ENCODE results near the gene EYS. TPM values are rescaled to one million over a fixed set of nuclear protein-coding genes. Genes with fewer than 3 reads are reported as not detected.
"Not testable (repeated sequence)": the region's sequence is repeated elsewhere in the genome, so short reads cannot be mapped to it uniquely, and the experiment has no call there.

The EYS gene
- total RNA-seq, 1 experiment from 2014 or later = not detected

DNA sequence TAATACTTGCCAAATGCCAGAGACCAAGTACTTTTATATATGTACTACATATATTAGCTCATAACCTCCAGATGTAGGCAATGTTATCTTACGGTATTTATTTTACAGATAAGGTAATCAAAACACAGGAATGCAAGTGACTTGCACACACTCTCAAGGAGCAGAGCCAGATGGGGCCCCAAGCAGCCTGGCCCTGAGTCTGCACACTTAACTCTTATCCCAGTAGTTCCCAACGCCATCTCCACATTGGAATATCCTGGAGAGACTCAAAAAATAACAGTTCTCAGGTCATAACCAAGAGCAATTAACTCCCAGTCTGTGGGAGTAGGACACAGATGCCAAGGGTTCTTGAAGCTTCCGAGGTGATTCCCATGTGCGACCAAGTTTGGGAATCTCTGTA is 1672.7 kb downstream of the EYS start (continued):
- TF ChIP-seq CBX3 (IDR thresholded peaks at IDR 0.05; ENCODE audit: low read depth) = no peak
- TF ChIP-seq ZNF274 (IDR thresholded peaks at IDR 0.05; ENCODE audit: low read depth, low read length) = no peak

DNA sequence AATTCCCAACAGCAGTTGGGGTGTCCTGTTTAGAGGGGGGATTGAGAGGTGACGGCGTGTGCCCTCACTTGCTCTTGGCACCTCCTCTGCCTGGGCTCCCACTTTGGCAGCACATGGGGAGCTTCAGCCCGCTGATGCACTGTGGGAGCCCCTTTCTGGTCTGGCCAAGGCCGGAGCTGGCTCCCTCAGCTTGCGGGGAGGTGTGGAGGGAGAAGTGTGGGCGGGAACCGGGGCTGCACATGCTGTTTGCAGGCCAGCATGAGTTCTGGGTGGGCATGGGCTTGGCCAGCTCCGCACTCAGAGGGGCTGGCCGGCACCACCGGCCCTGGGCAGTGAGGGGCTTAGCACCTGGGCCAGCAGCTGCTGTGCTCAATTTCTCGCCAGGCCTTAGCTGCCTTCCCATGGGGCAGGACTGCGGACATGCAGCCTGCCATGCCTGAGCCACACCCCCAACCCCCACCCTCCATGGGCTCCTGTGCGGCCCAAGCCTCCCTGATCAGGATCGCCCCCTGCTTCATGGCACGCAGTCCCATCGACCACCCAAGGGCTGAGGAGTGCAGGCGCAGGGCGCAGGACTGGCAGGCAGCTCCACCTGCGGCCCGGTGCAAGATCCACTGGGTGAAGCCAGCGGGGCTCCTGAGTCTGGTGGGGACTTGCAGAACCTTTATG is 1675.9 kb downstream of the EYS start:
- RAD21 ChIA-PET (ENCODE audit: low non-redundant PET in 1 of 2, low total read pairs in 2 of 2, uncharacterized antibody in 2 of 2, unreplicated experiment in 2 of 2); DNase-seq (ENCODE audit: low read depth, low spot score); CTCF ChIA-PET; H3K9me2 ChIP-seq (ENCODE audit: insufficient read depth); H3K4me3 ChIP-seq (replicated peaks in 1 of 2; ENCODE audit: low read depth in 1 of 2, low read length in 2 of 2); H3K9me3 ChIP-seq (ENCODE audit: control insufficient read depth in 1 of 2, insufficient read depth in 1 of 2, low read depth in 1 of 2, low read length in 2 of 2); intact Hi-C loops (cut with micrococcal nuclease); H3K79me2 ChIP-seq (ENCODE audit: insufficient read depth, low read length); H3K36me3 ChIP-seq (ENCODE audit: control insufficient read depth in 1 of 2, insufficient read depth in 2 of 2, low read length in 2 of 2); H3K9ac ChIP-seq (ENCODE audit: low read length); H3K27ac ChIP-seq (ENCODE audit: low read depth, low read length); BruUV-seq (replicated peaks); POLR2A ChIA-PET; H3K4me2 ChIP-seq (ENCODE audit: low read length); ATAC-seq; H3K4me1 ChIP-seq (ENCODE audit: control insufficient read depth in 1 of 2, insufficient read depth in 2 of 2, low read length in 2 of 2); H2AFZ ChIP-seq (ENCODE audit: low read depth, low read length, poor library complexity, severe bottlenecking); H4K20me1 ChIP-seq (ENCODE audit: insufficient read depth); H3K27me3 ChIP-seq (ENCODE audit: insufficient read depth, low read length): not testable (repeated sequence)

DNA sequence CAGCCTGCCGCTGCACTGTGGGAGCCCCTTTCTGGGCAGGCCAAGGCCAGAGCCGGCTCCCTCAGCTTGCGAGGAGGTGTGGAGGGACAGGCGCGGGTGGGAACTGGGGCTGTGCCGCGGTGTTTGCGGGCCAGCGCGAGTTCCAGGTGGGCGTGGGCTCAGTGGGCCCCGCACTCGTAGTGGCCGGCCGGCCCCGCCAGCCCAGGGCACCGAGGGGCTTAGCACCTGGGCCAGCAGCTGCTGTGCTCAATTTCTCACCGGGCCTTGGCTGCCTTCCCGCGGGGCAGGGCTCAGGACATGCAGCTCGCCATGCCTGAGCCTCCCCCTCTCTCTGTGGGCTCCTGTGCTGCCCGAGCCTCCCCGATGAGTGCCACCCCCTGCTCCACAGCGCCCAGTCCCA is 1683.3 kb downstream of the EYS start:
- Histone ChIP-seq H3K9me3 (ENCODE audit: control insufficient read depth in 1 of 2, insufficient read depth in 1 of 2, low read depth in 1 of 2, low read length in 2 of 2) (no peaks in the 10 kb centered on the region), H3K9ac (ENCODE audit: low read length) (no peak overlapping the region), H3K4me1 (ENCODE audit: control insufficient read depth in 1 of 2, insufficient read depth in 2 of 2, low read length in 2 of 2) (no peaks in the 10 kb centered on the region), H4K20me1 (ENCODE audit: insufficient read depth) (no peaks in the 10 kb centered on the region), H3K9me2 (ENCODE audit: insufficient read depth) (no peaks in the 10 kb centered on the region), H3K36me3 (ENCODE audit: control insufficient read depth in 1 of 2, insufficient read depth in 2 of 2, low read length in 2 of 2) (no peaks in the 10 kb centered on the region), H3K27me3 (ENCODE audit: insufficient read depth, low read length) (no peaks in the 10 kb centered on the region), H2AFZ (ENCODE audit: low read depth, low read length, poor library complexity, severe bottlenecking) (no peak overlapping the region), H3K27ac (ENCODE audit: low read depth, low read length) (no peak overlapping the region), H3K79me2 (ENCODE audit: insufficient read depth, low read length) (no peaks in the 10 kb centered on the region), H3K4me2 (ENCODE audit: low read length) (no peak overlapping the region), H3K4me3 (replicated peaks in 1 of 2; ENCODE audit: low read depth in 1 of 2, low read length in 2 of 2) (no peak overlapping the region)
- ChIA-PET POLR2A (no interaction called here), CTCF (no interaction called here), RAD21 (ENCODE audit: low non-redundant PET in 1 of 2, low total read pairs in 2 of 2, uncharacterized antibody in 2 of 2, unreplicated experiment in 2 of 2) (no interaction called here)
- no TSS peak for BruUV-seq (replicated peaks)
- intact Hi-C loops (cut with micrococcal nuclease) = no loop called here
- TF ChIP-seq, protein P1, sequence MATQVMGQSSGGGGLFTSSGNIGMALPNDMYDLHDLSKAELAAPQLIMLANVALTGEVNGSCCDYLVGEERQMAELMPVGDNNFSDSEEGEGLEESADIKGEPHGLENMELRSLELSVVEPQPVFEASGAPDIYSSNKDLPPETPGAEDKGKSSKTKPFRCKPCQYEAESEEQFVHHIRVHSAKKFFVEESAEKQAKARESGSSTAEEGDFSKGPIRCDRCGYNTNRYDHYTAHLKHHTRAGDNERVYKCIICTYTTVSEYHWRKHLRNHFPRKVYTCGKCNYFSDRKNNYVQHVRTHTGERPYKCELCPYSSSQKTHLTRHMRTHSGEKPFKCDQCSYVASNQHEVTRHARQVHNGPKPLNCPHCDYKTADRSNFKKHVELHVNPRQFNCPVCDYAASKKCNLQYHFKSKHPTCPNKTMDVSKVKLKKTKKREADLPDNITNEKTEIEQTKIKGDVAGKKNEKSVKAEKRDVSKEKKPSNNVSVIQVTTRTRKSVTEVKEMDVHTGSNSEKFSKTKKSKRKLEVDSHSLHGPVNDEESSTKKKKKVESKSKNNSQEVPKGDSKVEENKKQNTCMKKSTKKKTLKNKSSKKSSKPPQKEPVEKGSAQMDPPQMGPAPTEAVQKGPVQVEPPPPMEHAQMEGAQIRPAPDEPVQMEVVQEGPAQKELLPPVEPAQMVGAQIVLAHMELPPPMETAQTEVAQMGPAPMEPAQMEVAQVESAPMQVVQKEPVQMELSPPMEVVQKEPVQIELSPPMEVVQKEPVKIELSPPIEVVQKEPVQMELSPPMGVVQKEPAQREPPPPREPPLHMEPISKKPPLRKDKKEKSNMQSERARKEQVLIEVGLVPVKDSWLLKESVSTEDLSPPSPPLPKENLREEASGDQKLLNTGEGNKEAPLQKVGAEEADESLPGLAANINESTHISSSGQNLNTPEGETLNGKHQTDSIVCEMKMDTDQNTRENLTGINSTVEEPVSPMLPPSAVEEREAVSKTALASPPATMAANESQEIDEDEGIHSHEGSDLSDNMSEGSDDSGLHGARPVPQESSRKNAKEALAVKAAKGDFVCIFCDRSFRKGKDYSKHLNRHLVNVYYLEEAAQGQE (IDR thresholded peaks at IDR 0.05; ENCODE audit: low read depth) = no peak
- TF ChIP-seq YY1 (IDR thresholded peaks at IDR 0.05; ENCODE audit: extremely low read depth, insufficient replicate concordance, low read depth, low read length) = no peak
- no peak for TF ChIP-seq EZH2 (IDR thresholded peaks at IDR 0.05)
- no peak for TF ChIP-seq ZNF274 (IDR thresholded peaks at IDR 0.05; ENCODE audit: low read depth, low read length)
- no peak for TF ChIP-seq SP1 (IDR thresholded peaks at IDR 0.05; ENCODE audit: low read depth)
- TF ChIP-seq, protein P2, sequence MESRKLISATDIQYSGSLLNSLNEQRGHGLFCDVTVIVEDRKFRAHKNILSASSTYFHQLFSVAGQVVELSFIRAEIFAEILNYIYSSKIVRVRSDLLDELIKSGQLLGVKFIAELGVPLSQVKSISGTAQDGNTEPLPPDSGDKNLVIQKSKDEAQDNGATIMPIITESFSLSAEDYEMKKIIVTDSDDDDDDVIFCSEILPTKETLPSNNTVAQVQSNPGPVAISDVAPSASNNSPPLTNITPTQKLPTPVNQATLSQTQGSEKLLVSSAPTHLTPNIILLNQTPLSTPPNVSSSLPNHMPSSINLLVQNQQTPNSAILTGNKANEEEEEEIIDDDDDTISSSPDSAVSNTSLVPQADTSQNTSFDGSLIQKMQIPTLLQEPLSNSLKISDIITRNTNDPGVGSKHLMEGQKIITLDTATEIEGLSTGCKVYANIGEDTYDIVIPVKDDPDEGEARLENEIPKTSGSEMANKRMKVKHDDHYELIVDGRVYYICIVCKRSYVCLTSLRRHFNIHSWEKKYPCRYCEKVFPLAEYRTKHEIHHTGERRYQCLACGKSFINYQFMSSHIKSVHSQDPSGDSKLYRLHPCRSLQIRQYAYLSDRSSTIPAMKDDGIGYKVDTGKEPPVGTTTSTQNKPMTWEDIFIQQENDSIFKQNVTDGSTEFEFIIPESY (IDR thresholded peaks at IDR 0.05; ENCODE audit: extremely low read depth, insufficient replicate concordance, low read length) = no peak
- no peak for TF ChIP-seq CBX3 (IDR thresholded peaks at IDR 0.05; ENCODE audit: low read depth)
- no peak for TF ChIP-seq EZH2phosphoT487 (IDR thresholded peaks at IDR 0.05; ENCODE audit: borderline replicate concordance)
- no peak for TF ChIP-seq JUND (IDR thresholded peaks at IDR 0.05)
- TF ChIP-seq, protein P3, sequence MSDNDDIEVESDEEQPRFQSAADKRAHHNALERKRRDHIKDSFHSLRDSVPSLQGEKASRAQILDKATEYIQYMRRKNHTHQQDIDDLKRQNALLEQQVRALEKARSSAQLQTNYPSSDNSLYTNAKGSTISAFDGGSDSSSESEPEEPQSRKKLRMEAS (IDR thresholded peaks at IDR 0.05) = no peak
- TF ChIP-seq TCF7L2 (IDR thresholded peaks at IDR 0.05; ENCODE audit: borderline replicate concordance, extremely low read depth, insufficient read depth, insufficient read length) = no peak
- no peak for TF ChIP-seq FOSL1 (IDR thresholded peaks at IDR 0.05; ENCODE audit: low read depth)
- no peak for DNase-seq (ENCODE audit: low read depth, low spot score)
- ATAC-seq = no peak
